Astrocyte (in vitro differentiated cells and primary cell): Measurements from ENCODE around the gene LRRC63.

Source experiments
- CTCF ChIP-seq: IDR thresholded peaks from 2 replicates; pipeline ENCODE4 v1.5.1; 2011; ENCODE audit warnings: low read depth, mild to moderate bottlenecking, inconsistent platforms, low read length, moderate library complexity; ENCODE audit not compliant: insufficient read depth
- EZH2 ChIP-seq: IDR thresholded peaks from 2 replicates; pipeline ENCODE4 v1.6.1; 2012; ENCODE audit warnings: mild to moderate bottlenecking, low read length, inconsistent platforms; ENCODE audit not compliant: insufficient read depth

GRCh38 chr13:46206143-46206542, 5.6 kb upstream of the LRRC63 start:
- TF ChIP-seq CTCF (no peak), EZH2 (no peak)
